ENCODE measurements around the gene HOXC5. TPM values are rescaled to one million over a fixed set of nuclear protein-coding genes. Genes with fewer than 3 reads are reported as not detected.

The HOXC5 gene
- total and polyA plus RNA-seq, 2 experiments from 2014 or later: 0.18 to 0.40 TPM

DNA sequence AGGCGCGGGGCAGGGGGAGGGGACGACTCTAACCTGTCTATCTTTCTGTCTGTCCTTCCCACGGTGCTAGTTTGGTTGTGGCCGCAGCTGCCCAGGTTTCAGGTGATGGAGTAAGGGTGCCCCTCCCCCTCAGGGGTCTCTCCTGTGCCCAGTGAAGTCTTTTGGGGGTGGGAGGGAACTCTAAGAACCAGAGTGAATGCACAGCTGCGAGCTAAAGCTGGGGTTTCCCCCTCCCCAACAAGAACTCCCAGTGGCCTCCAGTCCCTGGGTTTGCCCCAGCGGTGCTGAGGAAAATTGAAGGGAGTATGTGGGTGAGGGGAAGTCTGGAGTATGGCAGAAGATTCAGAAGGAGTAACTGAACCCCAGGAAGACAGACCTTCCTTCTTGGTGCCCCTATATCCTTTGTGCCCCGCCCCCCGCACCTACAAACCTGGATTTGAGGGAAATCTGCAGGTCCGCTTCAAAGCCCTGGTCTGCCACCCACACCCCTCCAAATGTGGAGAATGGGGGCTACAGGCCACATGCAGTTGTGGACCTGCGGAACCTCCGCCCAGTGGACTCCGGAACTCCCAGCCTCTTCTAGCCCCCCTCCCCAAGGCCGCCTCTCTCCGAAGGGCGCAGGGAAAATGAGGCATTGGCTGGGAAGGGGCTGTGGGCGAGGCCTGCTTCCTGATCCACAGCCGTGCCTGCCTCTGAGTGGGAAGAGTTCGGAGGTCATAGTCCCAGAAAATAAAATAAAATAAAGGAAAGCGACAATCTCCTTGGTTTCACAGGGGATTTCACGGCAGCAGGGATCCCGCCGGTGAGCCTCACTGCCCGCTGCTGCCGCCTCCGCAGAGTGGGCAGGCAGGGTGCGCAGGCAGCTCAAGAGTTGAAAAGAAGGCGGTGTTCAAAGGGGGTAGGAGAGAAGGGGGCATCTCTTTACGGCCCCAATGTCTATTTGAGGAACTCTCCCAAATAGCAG is 36.3 kb upstream of the HOXC5 start:
- H3K79me2 ChIP-seq: no peaks in the 10 kb centered on the region
- H3K9me2 ChIP-seq (replicated peaks; ENCODE audit: insufficient read depth): no peaks in the 10 kb centered on the region
- TF ChIP-seq, protein P1, sequence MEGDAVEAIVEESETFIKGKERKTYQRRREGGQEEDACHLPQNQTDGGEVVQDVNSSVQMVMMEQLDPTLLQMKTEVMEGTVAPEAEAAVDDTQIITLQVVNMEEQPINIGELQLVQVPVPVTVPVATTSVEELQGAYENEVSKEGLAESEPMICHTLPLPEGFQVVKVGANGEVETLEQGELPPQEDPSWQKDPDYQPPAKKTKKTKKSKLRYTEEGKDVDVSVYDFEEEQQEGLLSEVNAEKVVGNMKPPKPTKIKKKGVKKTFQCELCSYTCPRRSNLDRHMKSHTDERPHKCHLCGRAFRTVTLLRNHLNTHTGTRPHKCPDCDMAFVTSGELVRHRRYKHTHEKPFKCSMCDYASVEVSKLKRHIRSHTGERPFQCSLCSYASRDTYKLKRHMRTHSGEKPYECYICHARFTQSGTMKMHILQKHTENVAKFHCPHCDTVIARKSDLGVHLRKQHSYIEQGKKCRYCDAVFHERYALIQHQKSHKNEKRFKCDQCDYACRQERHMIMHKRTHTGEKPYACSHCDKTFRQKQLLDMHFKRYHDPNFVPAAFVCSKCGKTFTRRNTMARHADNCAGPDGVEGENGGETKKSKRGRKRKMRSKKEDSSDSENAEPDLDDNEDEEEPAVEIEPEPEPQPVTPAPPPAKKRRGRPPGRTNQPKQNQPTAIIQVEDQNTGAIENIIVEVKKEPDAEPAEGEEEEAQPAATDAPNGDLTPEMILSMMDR (IDR thresholded peaks at IDR 0.05; ENCODE audit: poor library complexity): no peak
- no peak for TF ChIP-seq EZH2 (IDR thresholded peaks at IDR 0.05; ENCODE audit: borderline replicate concordance)
- TF ChIP-seq EZH2phosphoT487 (IDR thresholded peaks at IDR 0.05; ENCODE audit: low read depth, severe bottlenecking, unreplicated experiment): no peak
- DNase-seq (ENCODE audit: low spot score): no peak
- no peak overlapping the region for H3K4me3 ChIP-seq
- H3K4me1 ChIP-seq (ENCODE audit: insufficient read depth): peaks cover 30% of the 10 kb centered on the region
- peak overlapping the region; percentile 83 for H3K4me2 ChIP-seq
- H4K20me1 ChIP-seq (ENCODE audit: insufficient read depth, poor library complexity, severe bottlenecking): no peaks in the 10 kb centered on the region
- no peaks in the 10 kb centered on the region for H3K36me3 ChIP-seq (replicated peaks; ENCODE audit: insufficient read depth, low read depth)
- H3K27me3 ChIP-seq: peaks cover 98% of the 10 kb centered on the region
- H2AFZ ChIP-seq: peak overlapping the region; percentile 67
- no peaks in the 10 kb centered on the region for H3K9me3 ChIP-seq (ENCODE audit: low read depth)
- 45% methylated on average over 29 of the region's 29 CpGs for WGBS (ENCODE audit: low lambda C conversion rate, missing lambda C conversion rate)
- H3K27ac ChIP-seq: no peak overlapping the region

DNA sequence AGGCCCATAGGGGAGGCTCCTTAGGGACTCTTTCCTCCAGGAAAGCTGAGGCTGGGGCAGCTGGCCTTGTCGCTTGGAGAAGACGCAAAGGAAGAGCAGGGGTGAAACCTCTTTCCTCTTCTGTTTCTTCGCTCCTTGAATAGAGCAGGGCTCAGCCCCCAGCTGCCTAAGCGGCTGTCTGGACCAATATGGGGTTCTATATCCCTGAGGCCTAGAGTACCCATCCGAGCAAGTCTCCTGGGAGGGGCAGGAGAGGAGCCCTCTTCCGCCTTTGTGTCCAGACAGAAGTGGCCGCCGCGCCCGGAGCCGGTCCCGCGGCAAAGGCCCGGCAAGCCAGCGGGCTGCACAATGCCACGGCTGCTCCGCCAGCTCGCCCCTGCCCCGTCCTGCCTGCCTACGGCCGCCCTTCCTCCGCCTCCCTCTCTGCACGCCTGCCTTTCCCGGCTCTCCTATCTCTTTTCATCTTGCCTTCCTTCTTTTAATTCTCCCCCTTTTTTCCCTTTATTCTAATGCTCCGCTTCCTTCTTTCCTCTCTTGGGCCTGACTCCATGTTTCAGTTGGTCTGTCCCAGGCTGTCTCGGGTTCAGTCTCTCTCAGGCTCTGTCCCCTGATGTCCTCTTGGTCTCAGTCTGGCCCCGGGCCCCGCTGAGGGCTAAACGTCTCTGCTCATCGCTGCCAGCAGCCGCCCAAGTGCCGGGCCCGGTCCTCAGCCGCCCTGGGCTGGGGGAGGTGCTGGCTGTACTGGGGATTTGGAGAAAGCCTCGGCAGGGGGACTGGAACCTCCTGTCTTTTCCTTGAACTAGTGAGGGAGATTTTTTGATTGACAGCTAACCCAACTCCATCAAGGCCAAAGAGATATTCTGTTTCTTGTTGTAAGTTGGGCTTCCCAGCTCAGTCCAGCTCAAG is 35.4 kb upstream of the HOXC5 start:
- DNase-seq (ENCODE audit: low spot score): no peak
- H2AFZ ChIP-seq: no peak overlapping the region
- H4K20me1 ChIP-seq (ENCODE audit: insufficient read depth, poor library complexity, severe bottlenecking): no peaks in the 10 kb centered on the region
- no peaks in the 10 kb centered on the region for H3K9me3 ChIP-seq (ENCODE audit: low read depth)
- no peaks in the 10 kb centered on the region for H3K36me3 ChIP-seq (replicated peaks; ENCODE audit: insufficient read depth, low read depth)
- no peak overlapping the region for H3K27ac ChIP-seq
- H3K4me2 ChIP-seq: peak overlapping the region; percentile 8
- no peak overlapping the region for H3K4me3 ChIP-seq
- peaks cover 98% of the 10 kb centered on the region for H3K27me3 ChIP-seq
- no peaks in the 10 kb centered on the region for H3K79me2 ChIP-seq
- no peak for TF ChIP-seq EZH2phosphoT487 (IDR thresholded peaks at IDR 0.05; ENCODE audit: low read depth, severe bottlenecking, unreplicated experiment)
- TF ChIP-seq EZH2 (IDR thresholded peaks at IDR 0.05; ENCODE audit: borderline replicate concordance): peak; percentile 97
- H3K9me2 ChIP-seq (replicated peaks; ENCODE audit: insufficient read depth): no peaks in the 10 kb centered on the region
- peaks cover 30% of the 10 kb centered on the region for H3K4me1 ChIP-seq (ENCODE audit: insufficient read depth)
- 16% methylated on average over 31 of the region's 35 CpGs for WGBS (ENCODE audit: low lambda C conversion rate, missing lambda C conversion rate)

DNA sequence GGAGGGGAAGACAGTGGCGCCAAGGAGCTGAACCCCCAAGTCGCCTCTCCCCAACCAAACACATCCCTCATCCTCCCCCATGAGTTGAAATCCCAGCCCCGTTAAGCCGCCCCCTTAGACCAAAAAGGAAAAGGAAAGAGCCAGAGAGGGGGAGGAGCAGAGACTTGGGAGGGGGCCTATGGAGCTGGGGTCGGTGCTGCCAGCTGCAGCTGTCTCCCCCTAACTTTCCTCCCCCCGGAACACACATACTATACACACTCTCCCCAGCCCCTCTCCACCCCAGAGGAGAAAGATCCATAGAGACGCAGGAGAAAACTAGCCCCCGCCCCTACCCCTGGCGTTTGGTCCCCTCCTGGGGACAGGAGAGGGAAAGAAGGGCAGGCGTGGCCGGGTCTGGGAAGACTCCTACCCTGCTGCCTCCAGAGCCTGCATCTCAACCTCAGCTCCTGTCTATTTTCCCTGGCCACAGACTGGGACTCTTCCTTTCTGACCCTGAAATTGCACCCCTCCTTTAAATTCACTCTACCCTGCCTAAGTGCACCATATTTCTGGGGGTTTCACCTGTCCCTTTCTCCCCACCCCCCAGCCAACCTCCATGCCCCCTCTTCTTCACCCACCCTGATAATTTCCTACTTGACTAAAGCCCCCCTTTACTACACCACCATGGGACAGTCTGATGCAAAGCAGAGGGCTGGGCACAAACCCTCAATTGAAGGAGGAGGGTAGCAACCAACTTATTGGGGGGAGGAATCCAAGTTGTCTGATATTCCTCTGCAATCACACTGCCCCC is 34.5 kb upstream of the HOXC5 start:
- 15% methylated on average over 9 of the region's 11 CpGs for WGBS (ENCODE audit: low lambda C conversion rate, missing lambda C conversion rate)
- Histone ChIP-seq H3K9me2 (replicated peaks; ENCODE audit: insufficient read depth) (no peaks in the 10 kb centered on the region), H3K4me2 (no peak overlapping the region), H2AFZ (no peak overlapping the region), H3K4me3 (no peak overlapping the region), H3K4me1 (ENCODE audit: insufficient read depth) (peaks cover 30% of the 10 kb centered on the region), H3K27ac (no peak overlapping the region), H3K79me2 (no peaks in the 10 kb centered on the region), H3K9me3 (ENCODE audit: low read depth) (no peaks in the 10 kb centered on the region), H3K36me3 (replicated peaks; ENCODE audit: insufficient read depth, low read depth) (no peaks in the 10 kb centered on the region), H4K20me1 (ENCODE audit: insufficient read depth, poor library complexity, severe bottlenecking) (no peaks in the 10 kb centered on the region), H3K27me3 (peaks cover 98% of the 10 kb centered on the region)
- DNase-seq (ENCODE audit: low spot score): no peak
- TF ChIP-seq EZH2 (IDR thresholded peaks at IDR 0.05; ENCODE audit: borderline replicate concordance) (no peak), EZH2phosphoT487 (IDR thresholded peaks at IDR 0.05; ENCODE audit: low read depth, severe bottlenecking, unreplicated experiment) (no peak)
- TF ChIP-seq, protein P1 (IDR thresholded peaks at IDR 0.05; ENCODE audit: poor library complexity): no peak
